ENCODE results near the gene RNF220. TPM values are rescaled to one million over a fixed set of nuclear protein-coding genes. Genes with fewer than 3 reads are reported as not detected.

The RNF220 gene
- total and polyA plus RNA-seq, 9 of the 15 experiments (the other 6 are each of a cell fraction or from before 2014, with no cell fraction given), result 5.1 to 117 (median 66.9) TPM

DNA sequence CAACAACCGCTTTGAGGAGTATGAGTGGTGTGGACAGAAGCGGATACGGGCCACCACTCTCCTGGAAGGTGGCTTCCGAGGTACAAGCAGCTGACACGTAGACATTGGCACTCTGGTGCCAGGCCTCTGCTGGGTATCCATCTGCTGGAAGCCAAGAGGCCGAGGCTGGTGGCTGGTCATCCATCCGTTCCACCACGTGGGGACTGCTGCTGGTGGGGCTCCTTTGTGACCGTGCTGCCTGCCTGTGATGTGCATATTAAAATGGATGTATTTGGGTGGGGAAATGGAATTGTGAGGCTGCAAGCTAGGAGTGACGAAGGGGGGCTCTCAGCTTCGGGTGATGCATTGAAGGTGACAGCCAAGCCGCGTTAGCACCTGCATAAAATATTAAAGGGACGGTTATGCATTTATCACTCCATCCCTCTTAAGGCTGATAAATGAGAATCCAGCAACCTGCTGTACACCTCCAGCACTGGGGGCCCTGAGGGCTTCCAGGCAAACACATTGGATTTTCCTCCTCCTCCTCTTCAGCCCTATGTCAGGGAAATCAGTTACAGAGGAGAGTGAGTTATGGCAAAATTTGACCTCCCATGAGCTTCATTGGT lies 231.1 kb downstream of the RNF220 start:
- Histone ChIP-seq H3K4me3 (no peak overlapping the region), H3K79me2 (ENCODE audit: control insufficient read depth, insufficient read depth, low read length) (peaks cover 35% of the 10 kb centered on the region), H3K9ac (ENCODE audit: insufficient read depth in 1 of 2, low read depth in 2 of 2, low read length in 2 of 2) (peak overlapping the region in 1 of 2 experiments; percentile 23; a peak in 1 of 4 replicates), H3K9me3 (replicated peaks; ENCODE audit: control insufficient read depth, insufficient read depth, low read depth, low read length) (no peaks in the 10 kb centered on the region), H3K36me3 (ENCODE audit: control insufficient read depth, insufficient read depth, low read length) (peaks cover 80% of the 10 kb centered on the region), H3K9me1 (ENCODE audit: control insufficient read depth, insufficient read depth, low read length) (peaks cover 10% of the 10 kb centered on the region), H2AFZ (ENCODE audit: low read depth, low read length) (no peak overlapping the region), H3K27ac (ENCODE audit: extremely low read depth, low read depth, low read length) (no peak overlapping the region), H3K4me2 (ENCODE audit: insufficient read depth, low read length) (no peak overlapping the region), H4K20me1 (replicated peaks; ENCODE audit: control insufficient read depth, insufficient read depth, low read length) (peaks cover 4% of the 10 kb centered on the region; the same call in 1 of the 2 replicates), H3K27me3 (ENCODE audit: control insufficient read depth in 2 of 2, insufficient read depth in 2 of 2, low read length in 2 of 2) (no peaks in the 10 kb centered on the region), H3K4me1 (replicated peaks in 1 of 2; ENCODE audit: control insufficient read depth in 2 of 2, insufficient read depth in 2 of 2, low read length in 2 of 2) (peaks cover 49 to 57% of the 10 kb centered on the region in 2 experiments; a peak in 4 of 5 replicates)
- TF ChIP-seq KHSRP (IDR thresholded peaks at IDR 0.05) (no peak), RNF2 (IDR thresholded peaks at IDR 0.05) (no peak), ZNF79 (CRISPR knock-in tag; IDR thresholded peaks at IDR 0.05; ENCODE audit: low read depth) (no peak), ARNT (IDR thresholded peaks at IDR 0.05) (no peak), NRF1 (conservative IDR thresholded peaks at IDR 0.05 in 1 of 2, IDR thresholded peaks at IDR 0.05 in 1 of 2) (no peak), NR3C1 (CRISPR knock-in tag; IDR thresholded peaks at IDR 0.05) (no peak), RBM14 (IDR thresholded peaks at IDR 0.05; ENCODE audit: borderline replicate concordance, insufficient read depth, low read depth, low read length) (no peak), ZBTB8A (IDR thresholded peaks at IDR 0.05; ENCODE audit: partially characterized antibody) (no peak), KLF6 (CRISPR knock-in tag; IDR thresholded peaks at IDR 0.05; ENCODE audit: borderline replicate concordance) (no peak), PHB2 (IDR thresholded peaks at IDR 0.05; ENCODE audit: low read depth) (no peak), TAL1 (IDR thresholded peaks at IDR 0.05) (no peak), MLLT1 (IDR thresholded peaks at IDR 0.05) (no peak)
- DNase-seq (ENCODE audit: extremely low read depth in 1 of 4, low spot score in 3 of 4) (no peak), ATAC-seq (no peak), FAIRE-seq (no peak)
- CTCF ChIA-PET (ENCODE audit: low intra/inter-chr PET ratio), result no interaction called here
- no TSS peak for BruUV-seq (replicated peaks)
- POLR2A ChIA-PET, result interaction anchor here (0.7 to 21.3 kb wide), 5 partner anchors 2 to 1278 kb away, joined by 3 to 328 read pairs (median 122); no protein-coding TSS in a partner anchor
- intact Hi-C loops (cut with micrococcal nuclease), result loop anchor here (10.0 kb wide), 1 partner anchor 169 kb away; the partner anchor contains the start of genes BTBD19, DYNLT4 and PLK3
- 96% methylated on average over 14 of the region's 14 CpGs for WGBS (ENCODE audit: insufficient coverage, low coverage, missing lambda C conversion rate)
- in situ Hi-C loops (cut with MboI), result no loop called here

Measured in K562 (cell line).